HG03045 (cell line): ENCODE measurements around the gene GPR65.

Experiments used
- ATAC-seq: cut with Tn5 transposase; IDR thresholded peaks from one replicate; pipeline ENCODE4 v1.9.1; 2021; ENCODE audit warnings: mild to moderate bottlenecking, moderate library complexity; ENCODE audit not compliant: unreplicated experiment

Gene GPR65

DNA sequence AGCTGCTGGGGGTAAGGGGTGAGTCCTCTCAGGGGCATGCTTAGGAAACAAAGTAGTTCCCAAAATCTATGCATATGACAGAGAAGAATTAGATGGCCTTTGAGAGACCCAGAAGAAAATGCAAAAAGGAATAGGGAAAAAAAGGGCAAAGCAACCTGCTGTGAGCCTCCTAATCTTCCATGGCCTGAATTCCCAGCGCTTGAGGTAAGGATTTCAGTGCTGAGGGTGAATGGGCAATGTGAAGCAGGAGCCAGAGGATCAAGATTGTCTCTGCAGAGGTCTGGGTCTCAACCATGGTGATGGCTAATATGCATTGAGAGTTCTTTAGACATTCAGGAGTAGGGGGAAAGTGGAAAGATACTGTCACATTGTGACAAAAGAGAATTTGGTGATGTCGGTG, 31.5 kb downstream of the GPR65 start:
- no peak for ATAC-seq

DNA sequence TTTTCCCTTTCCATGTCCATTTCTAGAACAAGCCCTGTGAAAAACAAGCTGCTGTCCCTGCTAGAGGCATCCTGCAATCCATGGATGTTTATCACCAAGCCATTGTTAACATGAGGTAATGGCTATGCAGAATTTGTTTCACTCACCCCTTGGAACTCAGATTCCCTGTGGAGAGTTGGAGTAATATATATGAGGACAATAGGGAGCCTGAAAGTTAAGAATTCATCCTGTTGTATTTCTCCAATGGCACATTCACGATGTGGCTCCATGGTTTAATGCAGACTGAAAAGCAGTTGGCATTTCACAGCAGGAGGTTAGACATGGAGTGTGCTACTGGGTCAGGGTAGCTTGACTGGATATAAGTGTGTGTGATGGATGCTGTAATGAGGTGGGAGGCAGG, 32.4 kb downstream of the GPR65 start:
- no peak for ATAC-seq

DNA sequence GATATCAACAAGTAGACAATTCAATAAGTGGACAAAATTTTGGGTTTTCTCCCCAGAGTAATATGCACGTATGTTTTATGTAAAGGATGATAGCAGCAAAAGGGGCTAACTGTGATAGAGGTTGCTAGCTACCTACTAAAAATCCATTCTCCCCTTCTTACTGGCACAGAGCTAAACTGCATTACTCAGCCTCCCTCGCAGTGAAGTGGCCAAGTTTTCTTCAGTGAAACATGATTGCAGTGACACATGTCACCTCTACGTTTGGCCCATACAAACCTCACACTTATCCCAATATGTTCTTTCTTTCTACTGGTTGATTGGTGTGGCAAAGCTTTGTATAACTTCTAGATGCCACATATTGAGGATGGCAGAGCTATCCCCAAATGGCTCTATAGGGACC, 34.3 kb downstream of the GPR65 start:
- no peak for ATAC-seq

DNA sequence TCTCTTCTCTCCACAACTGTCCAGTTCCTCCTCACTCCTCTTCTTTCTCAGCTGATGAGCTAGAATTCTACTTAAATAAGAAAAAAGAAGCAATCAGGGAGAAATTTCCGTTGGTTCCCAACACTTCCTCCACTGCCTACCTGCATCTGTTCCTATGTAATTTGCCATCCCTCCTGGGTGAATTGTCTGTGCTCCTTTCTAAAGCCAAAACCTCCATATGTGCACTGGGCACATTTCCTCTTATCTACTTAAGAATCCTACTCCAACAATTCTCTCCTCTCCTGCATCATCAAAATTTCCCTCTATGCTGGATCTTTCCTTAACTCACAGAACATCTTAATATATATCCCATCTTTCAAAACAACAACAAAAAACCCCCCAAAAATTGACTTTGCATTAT, 35.2 kb downstream of the GPR65 start:
- ATAC-seq, result no peak

DNA sequence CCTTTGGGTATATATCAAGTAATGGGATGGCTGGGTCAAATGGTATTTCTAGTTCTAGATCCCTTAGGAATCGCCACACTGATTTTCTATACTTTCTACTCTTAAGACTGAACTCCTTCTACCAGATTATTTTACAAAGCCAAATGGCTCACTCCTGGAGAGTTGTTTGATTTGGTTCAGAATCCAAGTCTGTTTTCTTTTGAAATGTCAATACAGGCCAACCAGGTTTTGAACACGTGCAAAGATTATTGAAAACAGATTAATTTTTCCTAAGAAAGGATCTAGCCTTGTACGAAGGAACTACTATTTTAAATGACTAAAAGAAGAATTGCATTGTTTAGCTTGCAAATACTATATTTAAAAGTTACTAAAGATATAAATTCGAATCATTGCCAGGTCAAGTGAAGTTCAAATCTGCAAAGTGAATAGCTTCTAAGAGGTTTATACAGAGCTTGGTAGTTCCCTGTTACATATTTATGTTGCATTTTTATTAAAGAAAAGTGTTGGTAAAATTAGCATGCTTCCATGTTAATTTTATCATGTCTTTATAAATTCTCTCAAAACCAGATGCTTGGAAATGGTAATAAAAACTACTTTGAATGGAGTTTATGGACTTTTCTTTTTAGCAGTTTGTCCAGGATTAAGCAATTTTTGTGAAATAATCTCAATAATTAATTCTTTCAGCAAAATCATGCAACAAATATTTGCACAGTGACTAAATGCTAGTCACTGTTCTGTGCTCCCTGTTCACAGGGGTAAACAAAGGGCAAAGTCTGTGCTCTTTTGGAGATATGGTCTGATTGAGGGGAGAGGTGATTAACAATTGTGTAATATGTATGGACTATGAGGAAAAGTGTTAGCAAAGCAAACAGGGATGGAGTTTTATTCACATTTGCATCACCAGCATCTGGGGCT, 38.9 kb downstream of the GPR65 start:
- ATAC-seq, result no peak

DNA sequence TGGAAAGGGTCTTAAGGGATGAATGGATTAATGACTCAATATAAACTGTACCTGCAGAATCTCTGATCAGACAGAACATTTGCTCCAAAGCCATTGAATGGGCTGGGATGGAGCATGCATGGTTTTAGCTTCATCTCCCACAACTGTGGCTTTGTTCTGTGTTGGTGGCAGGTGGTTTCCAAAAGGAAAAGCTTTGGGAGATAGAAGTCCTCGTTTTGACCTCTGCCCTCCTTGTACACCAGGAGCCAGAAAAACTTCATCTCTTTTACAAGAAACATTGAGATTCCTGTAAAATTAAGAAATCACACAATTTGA, 39.5 kb downstream of the GPR65 start:
- no peak for ATAC-seq

DNA sequence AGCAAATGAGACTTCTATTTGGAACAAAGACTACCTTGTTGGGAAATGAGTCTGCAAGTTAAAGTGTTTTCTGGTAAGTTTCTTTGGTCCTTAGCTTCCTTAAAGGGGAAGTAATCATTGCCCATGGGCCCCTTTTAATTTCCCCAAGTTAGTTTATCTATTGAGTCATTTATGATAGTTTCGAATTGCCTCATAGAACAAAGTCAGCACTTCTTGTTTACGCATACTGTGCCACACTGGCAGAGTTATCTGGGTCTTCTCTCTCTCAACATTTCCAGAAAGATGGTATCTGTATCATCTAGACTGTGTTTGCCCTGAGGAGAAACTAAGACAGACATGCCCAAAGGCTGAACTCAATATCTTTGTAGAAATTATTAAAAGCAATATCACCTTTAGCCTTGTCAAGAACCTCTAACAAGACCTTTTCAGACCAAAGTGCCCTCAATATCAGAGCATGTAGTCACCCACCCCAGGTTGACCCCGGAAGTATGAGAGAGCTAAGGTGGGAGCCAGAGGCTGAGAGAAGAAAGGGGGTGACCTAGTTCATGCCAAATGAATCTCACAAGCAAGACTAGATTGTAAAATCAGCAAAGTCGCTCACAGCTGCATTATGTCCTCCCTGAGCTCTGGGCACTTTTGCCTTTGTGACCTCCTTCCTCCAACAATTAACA, 40.0 kb downstream of the GPR65 start:
- ATAC-seq, result peak; percentile 52

DNA sequence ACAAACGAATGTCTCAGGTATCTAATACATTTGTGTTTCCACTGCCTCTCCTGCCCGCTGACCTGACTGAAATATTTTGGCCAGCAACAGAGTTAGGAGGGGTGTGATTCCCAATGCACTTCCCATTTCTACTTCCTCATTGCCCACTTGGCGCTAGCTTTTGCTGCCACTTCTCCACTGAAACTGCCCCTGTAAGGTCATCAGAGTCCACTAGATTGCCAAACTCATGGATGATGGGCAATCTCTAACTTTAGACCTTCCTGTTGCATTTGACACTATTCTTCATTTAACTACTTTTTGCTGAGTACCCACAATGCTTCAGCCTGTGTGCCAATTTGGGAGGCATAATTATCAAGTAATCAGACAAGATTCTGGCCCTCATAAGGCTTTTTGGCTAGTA, 40.8 kb downstream of the GPR65 start:
- ATAC-seq, result no peak

DNA sequence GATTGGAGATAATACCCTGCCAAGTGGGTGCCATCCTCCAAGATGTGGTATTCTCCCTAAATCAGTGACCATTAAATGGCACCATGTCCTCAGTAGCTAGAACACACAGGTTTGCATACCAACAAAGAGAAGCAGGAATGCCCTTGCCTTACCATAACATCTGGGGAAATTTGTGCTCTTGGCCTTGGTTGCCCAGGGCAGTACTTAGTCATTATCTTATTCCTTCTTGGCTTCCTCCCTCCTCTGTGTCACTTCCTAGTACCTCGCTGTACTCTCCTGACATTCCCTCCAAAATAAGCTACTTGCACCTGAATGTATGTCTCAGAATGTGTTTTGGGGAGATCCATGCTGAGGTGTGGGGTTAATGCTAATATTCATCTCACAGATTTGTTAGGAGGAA, 43.4 kb downstream of the GPR65 start:
- no peak for ATAC-seq

DNA sequence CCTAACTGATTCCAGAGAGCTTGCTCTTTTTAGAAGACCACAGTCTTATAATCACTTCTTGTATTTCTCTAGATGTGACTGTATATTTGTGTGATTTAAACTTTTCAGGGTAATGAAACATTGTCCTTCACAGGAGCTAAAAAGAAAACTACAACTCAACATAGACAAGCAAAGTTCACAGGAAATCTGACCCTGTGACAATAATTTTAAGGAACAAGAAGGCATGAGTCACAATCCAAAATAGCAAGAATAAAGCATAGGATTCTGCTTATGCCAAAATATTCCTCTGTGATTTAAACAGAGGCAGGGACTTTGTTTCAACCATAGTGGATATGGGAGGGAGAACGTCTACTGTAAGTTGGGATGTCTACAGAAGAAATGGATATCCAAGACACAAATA, 44.3 kb downstream of the GPR65 start:
- no peak for ATAC-seq

DNA sequence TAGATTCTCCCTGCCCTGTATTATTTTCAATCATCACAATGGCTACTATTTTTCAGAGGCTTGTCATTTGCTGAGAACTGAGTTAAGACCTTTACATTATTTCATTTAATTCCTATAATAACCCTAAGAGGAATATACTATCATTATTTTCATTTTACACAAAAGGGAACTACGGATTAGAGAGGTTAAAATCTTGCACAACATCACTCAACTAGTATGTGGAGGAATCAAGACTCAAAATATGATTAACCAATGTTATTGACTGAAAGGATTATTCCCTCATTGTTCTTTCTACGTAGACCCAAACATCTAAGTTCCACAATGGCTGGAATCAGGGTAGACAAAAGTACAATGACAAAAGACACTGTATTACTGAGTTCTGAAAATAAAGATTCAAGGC, 45.0 kb downstream of the GPR65 start:
- ATAC-seq, result no peak

DNA sequence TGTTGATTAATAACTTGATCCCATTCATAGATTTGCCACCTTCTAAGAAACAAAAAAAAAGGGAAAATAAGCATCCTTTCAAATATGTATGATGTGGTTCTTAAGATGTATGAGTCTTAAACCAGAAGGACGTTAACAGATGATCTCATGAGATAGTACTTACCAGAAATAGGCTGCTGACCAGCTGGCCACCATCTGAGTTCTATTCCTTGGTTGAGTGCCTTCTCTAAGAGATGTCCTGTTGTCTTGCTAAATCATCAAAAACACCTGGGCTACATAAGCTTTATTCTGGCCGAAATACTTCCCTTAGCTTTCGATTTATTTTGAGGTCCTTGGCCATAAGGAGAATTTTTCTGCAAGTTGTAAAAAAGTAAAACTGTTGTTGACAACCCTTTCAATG, 55.6 kb downstream of the GPR65 start:
- ATAC-seq, result no peak

DNA sequence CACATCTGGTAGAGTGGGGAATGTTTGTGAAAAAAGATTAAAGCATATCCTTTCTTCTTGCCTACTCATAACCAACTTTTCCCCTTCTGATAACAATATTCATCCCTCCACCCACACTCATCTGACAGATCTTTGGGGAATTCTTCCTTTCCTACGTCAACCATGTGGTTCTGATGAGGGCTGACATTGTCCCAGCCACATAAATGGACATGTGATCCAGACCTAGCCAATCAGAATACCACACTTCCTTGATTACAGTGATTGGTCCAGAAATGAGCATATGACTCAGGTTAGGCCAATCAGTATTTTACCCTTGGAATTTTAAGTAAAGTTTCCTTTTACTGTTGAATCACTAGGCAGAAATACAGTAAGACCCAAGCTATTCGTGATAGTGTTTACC, 58.9 kb downstream of the GPR65 start:
- no peak for ATAC-seq
